MM.1S (cell line): Measurements from ENCODE around the gene WDPCP.
"Not testable (repeated sequence)": the region's sequence is repeated elsewhere in the genome, so short reads cannot be mapped to it uniquely, and the experiment has no call there.

Experiments
- DNase-seq: peaks from one replicate; pipeline ENCODE4 v3.0.0-alpha.2; 2015
- H2AFZ ChIP-seq: fragments of 300-600 bp; sonication (generic); 2 replicates; pipeline ENCODE4 v1.6.0; 2016; ENCODE audit warnings: antibody characterized with exemption, low read length
- H3F3A ChIP-seq: fragments of 300-600 bp; sonication (generic); 2 replicates; pipeline ENCODE4 v1.6.1; 2016; ENCODE audit warnings: mild to moderate bottlenecking, antibody characterized with exemption, low read length, moderate library complexity, mixed read lengths; ENCODE audit not compliant: insufficient read depth
- H3K27ac ChIP-seq: fragments of 300-600 bp; sonication (generic); 2 replicates; pipeline ENCODE4 v1.5.1; 2016; ENCODE audit warnings: mild to moderate bottlenecking, low read length
- H3K27me3 ChIP-seq: fragments of 300-600 bp; sonication (generic); replicated peaks from 2 replicates; pipeline ENCODE4 v1.6.0; 2016; ENCODE audit warnings: low read length; ENCODE audit not compliant: insufficient read depth
- H3K36me3 ChIP-seq: fragments of 300-600 bp; sonication (generic); replicated peaks from 2 replicates; pipeline ENCODE4 v1.6.1; 2016; ENCODE audit warnings: mild to moderate bottlenecking, low read length, mixed read lengths; ENCODE audit not compliant: insufficient read depth
- H3K4me1 ChIP-seq: fragments of 300-600 bp; sonication (generic); 2 replicates; pipeline ENCODE4 v1.6.1; 2016; ENCODE audit warnings: low read length, mixed read lengths
- H3K4me2 ChIP-seq: fragments of 300-600 bp; sonication (generic); 2 replicates; pipeline ENCODE4 v1.6.0; 2016; ENCODE audit warnings: low read depth, low read length
- H3K4me3 ChIP-seq: fragments of 300-600 bp; sonication (generic); 2 replicates; pipeline ENCODE4 v1.5.1; 2016; ENCODE audit warnings: low read length, mixed read lengths
- H3K79me2 ChIP-seq: fragments of 300-600 bp; sonication (generic); 2 replicates; pipeline ENCODE4 v1.6.1; 2016; ENCODE audit warnings: mixed run types, low read length, mixed read lengths
- H3K9ac ChIP-seq: fragments of 300-600 bp; sonication (generic); 2 replicates; pipeline ENCODE4 v1.6.1; 2016; ENCODE audit warnings: low read length, mixed read lengths
- H3K9me2 ChIP-seq: fragments of 300-600 bp; sonication (generic); replicated peaks from 2 replicates; pipeline ENCODE4 v1.6.1; 2016; ENCODE audit warnings: mild to moderate bottlenecking, low read length, mixed read lengths; ENCODE audit not compliant: insufficient read depth
- H3K9me3 ChIP-seq: fragments of 300-600 bp; sonication (generic); replicated peaks from 2 replicates; pipeline ENCODE4 v1.6.1; 2016; ENCODE audit warnings: mild to moderate bottlenecking, low read length, mixed read lengths; ENCODE audit not compliant: insufficient read depth
- H4K20me1 ChIP-seq: fragments of 300-600 bp; sonication (generic); 2 replicates; pipeline ENCODE4 v1.6.1; 2016; ENCODE audit warnings: mild to moderate bottlenecking, low read length, moderate library complexity, mixed read lengths; ENCODE audit not compliant: insufficient read depth
- CTCF ChIP-seq: fragments of 300-600 bp; sonication (generic); IDR thresholded peaks from 2 replicates; pipeline ENCODE4 v1.5.1; 2016; ENCODE audit warnings: antibody characterized with exemption, low read length, mixed read lengths
- EZH2 ChIP-seq: fragments of 300-600 bp; sonication (generic); optimal IDR thresholded peaks from 2 replicates; pipeline ENCODE3; 2017; ENCODE audit warnings: low read depth, mild to moderate bottlenecking, antibody characterized with exemption, low read length, mixed read lengths
- EZH2phosphoT487 ChIP-seq: fragments of 300-600 bp; sonication (generic); IDR thresholded peaks from 2 replicates; pipeline ENCODE4 v1.6.1; 2018; ENCODE audit warnings: antibody characterized with exemption, low read length

The WDPCP gene

GRCh38 chr2:63628403-63628942 lies 40.2 kb upstream of the WDPCP start:
- Histone ChIP-seq H2AFZ (peak overlapping the region; percentile 30; the same call in 1 of the 2 replicates), H3K27ac (peak overlapping the region; percentile 57; the same call in 1 of the 2 replicates), H3K4me1 (peaks cover 28% of the 10 kb centered on the region), H3K9me2 (no peaks in the 10 kb centered on the region), H3K9me3 (no peaks in the 10 kb centered on the region), H3F3A (peaks cover 12% of the 10 kb centered on the region), H3K27me3 (no peaks in the 10 kb centered on the region), H3K4me2 (no peak overlapping the region; the same call in 1 of the 2 replicates), H3K36me3 (no peaks in the 10 kb centered on the region), H3K9ac (no peak overlapping the region), H3K79me2 (no peaks in the 10 kb centered on the region), H3K4me3 (no peak overlapping the region), H4K20me1 (no peaks in the 10 kb centered on the region)
- peak; percentile 45 for DNase-seq
- TF ChIP-seq EZH2phosphoT487 = no peak
- TF ChIP-seq CTCF = no peak
- TF ChIP-seq EZH2 = no peak

DNA sequence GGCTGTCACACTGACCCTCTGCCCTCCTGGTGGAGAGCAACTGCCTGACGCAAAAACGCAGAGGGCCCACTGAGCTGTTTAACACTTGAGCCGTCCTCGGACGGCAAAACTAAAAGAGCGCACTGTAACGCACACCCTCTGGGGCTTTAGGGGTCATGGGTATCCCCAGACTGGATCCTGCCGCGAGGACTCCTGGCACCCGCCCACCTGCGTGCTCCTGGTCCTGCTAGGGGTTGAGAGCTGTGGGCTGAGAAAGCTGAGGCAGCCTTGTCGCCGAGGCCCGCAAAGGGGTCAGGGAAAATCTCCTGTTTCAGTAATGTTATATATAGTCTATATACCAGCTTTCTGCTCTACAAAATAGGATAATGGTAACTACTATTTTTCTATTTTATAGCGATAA lies 39.6 kb upstream of the WDPCP start:
- no peaks in the 10 kb centered on the region for H3K27me3 ChIP-seq
- no peak overlapping the region for H3K9ac ChIP-seq
- peaks cover 28% of the 10 kb centered on the region for H3K4me1 ChIP-seq
- H3K9me2 ChIP-seq = no peaks in the 10 kb centered on the region
- no peaks in the 10 kb centered on the region for H3K79me2 ChIP-seq
- H3K4me2 ChIP-seq = peak overlapping the region; percentile 49; the same call in 1 of the 2 replicates
- no peak for TF ChIP-seq CTCF
- TF ChIP-seq EZH2phosphoT487 = no peak
- no peak for DNase-seq
- H3K27ac ChIP-seq = no peak overlapping the region
- H4K20me1 ChIP-seq = no peaks in the 10 kb centered on the region
- no peak overlapping the region for H3K4me3 ChIP-seq
- no peak overlapping the region for H2AFZ ChIP-seq
- no peaks in the 10 kb centered on the region for H3K9me3 ChIP-seq
- peaks cover 12% of the 10 kb centered on the region for H3F3A ChIP-seq
- H3K36me3 ChIP-seq = no peaks in the 10 kb centered on the region

- H3K4me1 ChIP-seq = peaks cover 18% of the 10 kb centered on the region
- H2AFZ ChIP-seq, H3K9ac ChIP-seq, H3K79me2 ChIP-seq, H3K27me3 ChIP-seq, H4K20me1 ChIP-seq, H3K9me3 ChIP-seq, H3K9me2 ChIP-seq, H3K36me3 ChIP-seq, H3K4me3 ChIP-seq, H3K27ac ChIP-seq, H3K4me2 ChIP-seq, DNase-seq: not testable (repeated sequence)
- H3F3A ChIP-seq = peaks cover 11% of the 10 kb centered on the region
Observed at GRCh38 chr2:63623763-63624162, 35.5 kb upstream of the WDPCP start.

- no peak overlapping the region for H3K27ac ChIP-seq
- peaks cover 16% of the 10 kb centered on the region for H3K4me1 ChIP-seq
- no peaks in the 10 kb centered on the region for H4K20me1 ChIP-seq
- peaks cover 3% of the 10 kb centered on the region for H3F3A ChIP-seq
- no peaks in the 10 kb centered on the region for H3K9me2 ChIP-seq
- no peak overlapping the region for H3K9ac ChIP-seq
- H3K36me3 ChIP-seq = no peaks in the 10 kb centered on the region
- H3K9me3 ChIP-seq = no peaks in the 10 kb centered on the region
- H3K4me3 ChIP-seq = no peak overlapping the region
- DNase-seq = no peak
- 0 out of 2 replicates have a peak, but pooled peaks cover 7% of the 10 kb centered on the region for H3K27me3 ChIP-seq
- no peak overlapping the region for H3K4me2 ChIP-seq
- no peak for TF ChIP-seq EZH2phosphoT487
- no peak for TF ChIP-seq EZH2
- TF ChIP-seq CTCF = no peak
- H2AFZ ChIP-seq = no peak overlapping the region
- H3K79me2 ChIP-seq = no peaks in the 10 kb centered on the region
Observed at GRCh38 chr2:63622751-63623150, 34.5 kb upstream of the WDPCP start.
